GM21423 (cell line): ENCODE data around the gene SLC17A5.
A peak's percentile ranks its signal among the peaks of the same experiment; 100 is the strongest.
"Not testable (repeated sequence)": the region's sequence is repeated elsewhere in the genome, so short reads cannot be mapped to it uniquely, and the experiment has no call there.

Experiments
- ATAC-seq: cut with Tn5 transposase; IDR thresholded peaks from one replicate; pipeline ENCODE4 v1.9.1; 2021; ENCODE audit warnings: mild to moderate bottlenecking, moderate library complexity; ENCODE audit not compliant: unreplicated experiment

SLC17A5 gene

GRCh38 chr6:73653571-73654424 is at the start of gene SLC17A5:
SLC17A5 (minus strand) TSS chr6:73653992; CDS start chr6:73653886, 106 bp downstream.
- ATAC-seq = peak; percentile 85

GRCh38 chr6:73703466-73703865 is 49.7 kb upstream of the SLC17A5 start:
- no peak for ATAC-seq

- no peak for ATAC-seq
Measured at GRCh38 chr6:73702444-73702843, 48.7 kb upstream of the SLC17A5 start.

GRCh38 chr6:73699676-73700459 is 46.1 kb upstream of the SLC17A5 start:
- no peak for ATAC-seq

GRCh38 chr6:73696966-73697655 is 43.3 kb upstream of the SLC17A5 start:
- ATAC-seq = peak; percentile 44

GRCh38 chr6:73695619-73696421 is 42.0 kb upstream of the SLC17A5 start, which contains the start of gene CD109:
CD109 (plus strand) TSS chr6:73696203; CDS start chr6:73696216, 13 bp downstream.
- peak; percentile 52 for ATAC-seq

- ATAC-seq = no peak
Measured at GRCh38 chr6:73694711-73695411, 41.1 kb upstream of the SLC17A5 start.

- ATAC-seq = no peak
Measured at GRCh38 chr6:73691512-73691911, 37.7 kb upstream of the SLC17A5 start.

- ATAC-seq = no peak
Measured at GRCh38 chr6:73690056-73690455, 36.3 kb upstream of the SLC17A5 start.

GRCh38 chr6:73688351-73688750 is 34.6 kb upstream of the SLC17A5 start:
- no peak for ATAC-seq

GRCh38 chr6:73683574-73683973 is 29.8 kb upstream of the SLC17A5 start:
- ATAC-seq = not testable (repeated sequence)

- ATAC-seq = no peak
Measured at GRCh38 chr6:73680289-73680918, 26.6 kb upstream of the SLC17A5 start.

- not testable (repeated sequence) for ATAC-seq
Measured at GRCh38 chr6:73679846-73680245, 26.1 kb upstream of the SLC17A5 start.

- ATAC-seq = no peak
Measured at GRCh38 chr6:73679009-73679408, 25.2 kb upstream of the SLC17A5 start.

- peak; percentile 91 for ATAC-seq
Measured at GRCh38 chr6:73675466-73676098, 21.8 kb upstream of the SLC17A5 start.

GRCh38 chr6:73671911-73672685 is 18.3 kb upstream of the SLC17A5 start:
- no peak for ATAC-seq

GRCh38 chr6:73669005-73669404 is 15.2 kb upstream of the SLC17A5 start:
- ATAC-seq = no peak

- no peak for ATAC-seq
Measured at GRCh38 chr6:73667798-73668197, 14.0 kb upstream of the SLC17A5 start.
